Measurements from ENCODE around the gene METTL13.

DNA sequence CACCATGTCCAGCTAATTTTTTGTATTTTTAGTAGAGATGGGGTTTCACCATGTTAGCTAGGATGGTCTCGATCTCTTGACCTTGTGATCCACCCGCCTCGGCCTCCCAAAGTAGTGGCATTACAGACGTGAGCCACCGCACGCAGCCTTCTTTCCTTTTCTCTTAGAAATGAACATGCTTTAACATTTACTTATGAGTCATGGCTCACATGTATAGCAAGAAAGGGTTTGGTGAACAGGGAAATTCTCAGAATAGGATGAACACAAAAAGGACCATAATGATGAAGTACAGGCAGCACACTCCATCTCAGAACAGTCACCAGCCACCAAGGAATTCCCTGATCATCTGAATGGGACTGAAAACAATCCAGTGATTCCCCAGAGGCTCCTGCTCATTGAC, 30.2 kb upstream of the METTL13 start:
- TF ChIP-seq, protein P1, sequence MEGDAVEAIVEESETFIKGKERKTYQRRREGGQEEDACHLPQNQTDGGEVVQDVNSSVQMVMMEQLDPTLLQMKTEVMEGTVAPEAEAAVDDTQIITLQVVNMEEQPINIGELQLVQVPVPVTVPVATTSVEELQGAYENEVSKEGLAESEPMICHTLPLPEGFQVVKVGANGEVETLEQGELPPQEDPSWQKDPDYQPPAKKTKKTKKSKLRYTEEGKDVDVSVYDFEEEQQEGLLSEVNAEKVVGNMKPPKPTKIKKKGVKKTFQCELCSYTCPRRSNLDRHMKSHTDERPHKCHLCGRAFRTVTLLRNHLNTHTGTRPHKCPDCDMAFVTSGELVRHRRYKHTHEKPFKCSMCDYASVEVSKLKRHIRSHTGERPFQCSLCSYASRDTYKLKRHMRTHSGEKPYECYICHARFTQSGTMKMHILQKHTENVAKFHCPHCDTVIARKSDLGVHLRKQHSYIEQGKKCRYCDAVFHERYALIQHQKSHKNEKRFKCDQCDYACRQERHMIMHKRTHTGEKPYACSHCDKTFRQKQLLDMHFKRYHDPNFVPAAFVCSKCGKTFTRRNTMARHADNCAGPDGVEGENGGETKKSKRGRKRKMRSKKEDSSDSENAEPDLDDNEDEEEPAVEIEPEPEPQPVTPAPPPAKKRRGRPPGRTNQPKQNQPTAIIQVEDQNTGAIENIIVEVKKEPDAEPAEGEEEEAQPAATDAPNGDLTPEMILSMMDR (conservative IDR thresholded peaks at IDR 0.05; ENCODE audit: low read depth, low read length): no peak
- no peak for TF ChIP-seq EZH2phosphoT487 (IDR thresholded peaks at IDR 0.05; ENCODE audit: borderline replicate concordance, low read length)
